COR-L47 (cell line): Measurements from ENCODE around the gene FSIP1.

ENCODE experiments used
- DNase-seq: peaks from one replicate; lab custom pipeline; 2025; lab: John Stamatoyannopoulos, UW

Gene FSIP1

GRCh38 chr15:39720081-39720480, 62.6 kb downstream of the FSIP1 start:
- DNase-seq = no peak

GRCh38 chr15:39719109-39719508, 63.5 kb downstream of the FSIP1 start:
- DNase-seq = no peak

GRCh38 chr15:39717134-39717533, 65.5 kb downstream of the FSIP1 start:
- DNase-seq = no peak

- no peak for DNase-seq
Observed at GRCh38 chr15:39714251-39714650, 68.4 kb downstream of the FSIP1 start.

GRCh38 chr15:39713846-39714245, 68.8 kb downstream of the FSIP1 start:
- DNase-seq = no peak

- DNase-seq = no peak
Observed at GRCh38 chr15:39710681-39711080, 72.0 kb downstream of the FSIP1 start.

- DNase-seq = no peak
Observed at GRCh38 chr15:39709941-39710340, 72.7 kb downstream of the FSIP1 start.

GRCh38 chr15:39706206-39706605, 76.4 kb downstream of the FSIP1 start:
- no peak for DNase-seq

GRCh38 chr15:39704689-39705088, 78.0 kb downstream of the FSIP1 start:
- no peak for DNase-seq

- DNase-seq = no peak
Observed at GRCh38 chr15:39704235-39704634, 78.4 kb downstream of the FSIP1 start.

- DNase-seq = no peak
Observed at GRCh38 chr15:39701988-39702387, 80.7 kb downstream of the FSIP1 start.

- no peak for DNase-seq
Observed at GRCh38 chr15:39700375-39700700, 82.3 kb downstream of the FSIP1 start.

GRCh38 chr15:39699516-39700374, 82.9 kb downstream of the FSIP1 start:
- no peak for DNase-seq

- no peak for DNase-seq
Observed at GRCh38 chr15:39698444-39699390, 83.9 kb downstream of the FSIP1 start.

GRCh38 chr15:39697509-39697908, 85.1 kb downstream of the FSIP1 start:
- no peak for DNase-seq

GRCh38 chr15:39695793-39696192, 86.8 kb downstream of the FSIP1 start:
- DNase-seq = no peak

- peak; percentile 40 for DNase-seq
Observed at GRCh38 chr15:39692356-39693327, 90.0 kb downstream of the FSIP1 start.

- DNase-seq = no peak
Observed at GRCh38 chr15:39690881-39691634, 91.6 kb downstream of the FSIP1 start.

- no peak for DNase-seq
Observed at GRCh38 chr15:39687965-39688364, 94.7 kb downstream of the FSIP1 start.

GRCh38 chr15:39685999-39686613, 96.5 kb downstream of the FSIP1 start:
- peak; percentile 53 for DNase-seq

GRCh38 chr15:39685367-39685766, 97.3 kb downstream of the FSIP1 start:
- no peak for DNase-seq
